Astrocyte (in vitro differentiated cells and primary cell): ENCODE data around the gene SLC25A46. TPM values are rescaled to one million over a fixed set of nuclear protein-coding genes. Genes with fewer than 3 reads are reported as not detected.

Experiments used
- DNase-seq: peaks from one replicate; pipeline ENCODE4 v3.0.0-alpha.2; 2010; ENCODE audit warnings: low read depth
- FAIRE-seq: peaks from 2 replicates; lab custom pipeline; 2011; peaks lifted over from hg19 to GRCh38; lab: Jason Lieb, UNC
- H2AFZ ChIP-seq: 2 replicates; pipeline ENCODE4 v1.6.0; 2012; ENCODE audit warnings: low read depth, low read length, inconsistent platforms
- H3K27ac ChIP-seq: 2 replicates; pipeline ENCODE4 v1.5.1; 2011; ENCODE audit warnings: low read depth, low read length, inconsistent platforms
- H3K27me3 ChIP-seq: 2 replicates; pipeline ENCODE4 v1.6.0; 2011; ENCODE audit warnings: low read length, inconsistent platforms; ENCODE audit not compliant: insufficient read depth
- H3K36me3 ChIP-seq: 2 replicates; pipeline ENCODE4 v1.5.1; 2011; ENCODE audit warnings: low read length, inconsistent platforms; ENCODE audit not compliant: insufficient read depth
- H3K4me1 ChIP-seq: 2 replicates; pipeline ENCODE4 v1.5.1; 2011; ENCODE audit warnings: low read length, inconsistent platforms; ENCODE audit not compliant: insufficient read depth
- H3K4me2 ChIP-seq: 2 replicates; pipeline ENCODE4 v1.6.0; 2012; ENCODE audit warnings: low read length, inconsistent platforms
- H3K4me3 ChIP-seq: 2 replicates; pipeline ENCODE4 v1.5.1; 2011; ENCODE audit warnings: low read depth, mild to moderate bottlenecking, low read length, inconsistent platforms; ENCODE audit not compliant: insufficient read depth
- H3K79me2 ChIP-seq: 2 replicates; pipeline ENCODE4 v1.6.0; 2012; ENCODE audit warnings: mild to moderate bottlenecking, low read length, inconsistent platforms; ENCODE audit not compliant: insufficient read depth
- H3K9ac ChIP-seq: 2 replicates; pipeline ENCODE4 v1.6.0; 2012; ENCODE audit warnings: mild to moderate bottlenecking, low read length, inconsistent platforms
- H3K9me3 ChIP-seq: 2 replicates; pipeline ENCODE4 v1.5.1; 2012; ENCODE audit warnings: low read depth, mild to moderate bottlenecking, low read length, inconsistent platforms; ENCODE audit not compliant: insufficient read depth
- H4K20me1 ChIP-seq: 2 replicates; pipeline ENCODE4 v1.6.0; 2012; ENCODE audit warnings: low read length, inconsistent platforms; ENCODE audit not compliant: insufficient read depth
- H3K27ac Mint-ChIP-seq: one replicate; pipeline ENCODE4 v1.8.0; 2021; ENCODE audit warnings: mild to moderate bottlenecking, mixed read lengths; ENCODE audit not compliant: unreplicated experiment
- H3K27me3 Mint-ChIP-seq: one replicate; pipeline ENCODE4 v1.8.0; 2021; ENCODE audit warnings: low read depth, mixed read lengths; ENCODE audit not compliant: unreplicated experiment
- H3K36me3 Mint-ChIP-seq: one replicate; pipeline ENCODE4 v1.8.0; 2021; ENCODE audit warnings: low read depth, mixed read lengths; ENCODE audit not compliant: unreplicated experiment
- H3K4me1 Mint-ChIP-seq: one replicate; pipeline ENCODE4 v1.8.0; 2021; ENCODE audit warnings: low read depth, mixed read lengths; ENCODE audit not compliant: unreplicated experiment
- H3K4me3 Mint-ChIP-seq: one replicate; pipeline ENCODE4 v1.8.0; 2021; ENCODE audit warnings: mild to moderate bottlenecking, moderate library complexity, mixed read lengths; ENCODE audit not compliant: unreplicated experiment
- H3K9me3 Mint-ChIP-seq: one replicate; pipeline ENCODE4 v1.8.0; 2021; ENCODE audit warnings: mild to moderate bottlenecking, mixed read lengths; ENCODE audit not compliant: unreplicated experiment
- EZH2 ChIP-seq: IDR thresholded peaks from 2 replicates; pipeline ENCODE4 v1.6.1; 2012; ENCODE audit warnings: mild to moderate bottlenecking, low read length, inconsistent platforms; ENCODE audit not compliant: insufficient read depth
- total RNA-seq: library from RNA; stranded (reverse); gene quantifications from 2 replicates; pipeline ENCODE4 v1.2.1, GENCODE V29; 2021
- TF ChIP-seq, protein P1 (sequence below): IDR thresholded peaks from 2 replicates; pipeline ENCODE4 v1.5.1; 2011; ENCODE audit warnings: low read depth, mild to moderate bottlenecking, inconsistent platforms, low read length, moderate library complexity; ENCODE audit not compliant: insufficient read depth

SLC25A46 gene
- total RNA-seq, 1 donor from 2014 or later, result 39.2 TPM

- Histone ChIP-seq H3K9me3 (no peaks in the 10 kb centered on the region), H3K9ac (no peak overlapping the region), H3K79me2 (peaks cover 2% of the 10 kb centered on the region), H3K27me3 (no peaks in the 10 kb centered on the region), H2AFZ (no peak overlapping the region), H4K20me1 (no peaks in the 10 kb centered on the region), H3K27ac (no peak overlapping the region), H3K4me2 (no peak overlapping the region), H3K4me3 (no peak overlapping the region), H3K36me3 (no peaks in the 10 kb centered on the region), H3K4me1 (no peaks in the 10 kb centered on the region)
- no peak overlapping the region for H3K4me3 Mint-ChIP-seq
- no peak for DNase-seq
- H3K27me3 Mint-ChIP-seq, result peaks cover 4% of the 10 kb centered on the region
- H3K27ac Mint-ChIP-seq, result no peak overlapping the region
- no peaks in the 10 kb centered on the region for H3K4me1 Mint-ChIP-seq
- TF ChIP-seq EZH2, result no peak
- TF ChIP-seq, protein P1, sequence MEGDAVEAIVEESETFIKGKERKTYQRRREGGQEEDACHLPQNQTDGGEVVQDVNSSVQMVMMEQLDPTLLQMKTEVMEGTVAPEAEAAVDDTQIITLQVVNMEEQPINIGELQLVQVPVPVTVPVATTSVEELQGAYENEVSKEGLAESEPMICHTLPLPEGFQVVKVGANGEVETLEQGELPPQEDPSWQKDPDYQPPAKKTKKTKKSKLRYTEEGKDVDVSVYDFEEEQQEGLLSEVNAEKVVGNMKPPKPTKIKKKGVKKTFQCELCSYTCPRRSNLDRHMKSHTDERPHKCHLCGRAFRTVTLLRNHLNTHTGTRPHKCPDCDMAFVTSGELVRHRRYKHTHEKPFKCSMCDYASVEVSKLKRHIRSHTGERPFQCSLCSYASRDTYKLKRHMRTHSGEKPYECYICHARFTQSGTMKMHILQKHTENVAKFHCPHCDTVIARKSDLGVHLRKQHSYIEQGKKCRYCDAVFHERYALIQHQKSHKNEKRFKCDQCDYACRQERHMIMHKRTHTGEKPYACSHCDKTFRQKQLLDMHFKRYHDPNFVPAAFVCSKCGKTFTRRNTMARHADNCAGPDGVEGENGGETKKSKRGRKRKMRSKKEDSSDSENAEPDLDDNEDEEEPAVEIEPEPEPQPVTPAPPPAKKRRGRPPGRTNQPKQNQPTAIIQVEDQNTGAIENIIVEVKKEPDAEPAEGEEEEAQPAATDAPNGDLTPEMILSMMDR, result no peak
- FAIRE-seq, result no peak
- H3K9me3 Mint-ChIP-seq, result peaks cover 4% of the 10 kb centered on the region
- no peaks in the 10 kb centered on the region for H3K36me3 Mint-ChIP-seq
Observed at GRCh38 chr5:110734101-110734500, 4.7 kb upstream of the SLC25A46 start.

GRCh38 chr5:110735556-110735955 is 3.3 kb upstream of the SLC25A46 start:
- Mint-ChIP-seq H3K4me3 (no peak overlapping the region), H3K27ac (no peak overlapping the region)

GRCh38 chr5:110736753-110737152 is 2.1 kb upstream of the SLC25A46 start:
- Histone ChIP-seq H3K4me2 (no peak overlapping the region), H4K20me1 (no peaks in the 10 kb centered on the region), H3K9me3 (no peaks in the 10 kb centered on the region), H3K79me2 (peaks cover 27% of the 10 kb centered on the region), H2AFZ (no peak overlapping the region), H3K4me3 (no peak overlapping the region), H3K4me1 (peaks cover 6% of the 10 kb centered on the region), H3K36me3 (no peaks in the 10 kb centered on the region), H3K27me3 (no peaks in the 10 kb centered on the region), H3K9ac (no peak overlapping the region), H3K27ac (no peak overlapping the region)
- Mint-ChIP-seq H3K27ac (no peak overlapping the region), H3K9me3 (peaks cover 3% of the 10 kb centered on the region), H3K4me3 (no peak overlapping the region), H3K36me3 (no peaks in the 10 kb centered on the region), H3K27me3 (peaks cover 4% of the 10 kb centered on the region), H3K4me1 (peaks cover 10% of the 10 kb centered on the region)
- DNase-seq (no peak), FAIRE-seq (no peak)
- TF ChIP-seq EZH2, result no peak
- TF ChIP-seq, protein P1, result no peak

More at GRCh38 chr5:110735556-110735955, 3.3 kb upstream of the SLC25A46 start:
- Histone ChIP-seq H3K4me2 (no peak overlapping the region), H3K9ac (no peak overlapping the region), H3K79me2 (peaks cover 16% of the 10 kb centered on the region), H3K36me3 (no peaks in the 10 kb centered on the region), H3K4me3 (no peak overlapping the region), H2AFZ (no peak overlapping the region), H3K27me3 (no peaks in the 10 kb centered on the region), H3K9me3 (no peaks in the 10 kb centered on the region), H3K27ac (no peak overlapping the region), H4K20me1 (no peaks in the 10 kb centered on the region), H3K4me1 (peaks cover 6% of the 10 kb centered on the region)
- Mint-ChIP-seq H3K36me3 (no peaks in the 10 kb centered on the region), H3K4me1 (peaks cover 3% of the 10 kb centered on the region), H3K27me3 (peaks cover 4% of the 10 kb centered on the region), H3K9me3 (peaks cover 4% of the 10 kb centered on the region)
- FAIRE-seq (no peak), DNase-seq (no peak)
- TF ChIP-seq, protein P1, result no peak
- TF ChIP-seq EZH2, result no peak
